NCI-H345 (cell line): ENCODE data around the gene FAM90A26.
"Not testable (repeated sequence)": the region's sequence is repeated elsewhere in the genome, so short reads cannot be mapped to it uniquely, and the experiment has no call there.

Source experiments
- DNase-seq: peaks from one replicate; lab custom pipeline; 2025; lab: John Stamatoyannopoulos, UW

The FAM90A26 gene

GRCh38 chr4:9169791-9170459 lies at the start of gene FAM90A26:
TSS of gene FAM90A26 (plus strand) at chr4:9170409. CDS start at chr4:9173173, 2,764 bp downstream.
- DNase-seq = not testable (repeated sequence)

- DNase-seq = not testable (repeated sequence)
These were observed 47.5 kb upstream of the FAM90A26 start for GRCh38 chr4:9122711-9123110.

GRCh38 chr4:9123572-9124007 lies 46.6 kb upstream of the FAM90A26 start:
- peak; percentile 2 for DNase-seq

- not testable (repeated sequence) for DNase-seq
These were observed 44.5 kb upstream of the FAM90A26 start for GRCh38 chr4:9125601-9126161.

- not testable (repeated sequence) for DNase-seq
These were observed 38.8 kb upstream of the FAM90A26 start for GRCh38 chr4:9131420-9131819.

- not testable (repeated sequence) for DNase-seq
These were observed 37.4 kb upstream of the FAM90A26 start for GRCh38 chr4:9132849-9133248.

- not testable (repeated sequence) for DNase-seq
These were observed 36.2 kb upstream of the FAM90A26 start for GRCh38 chr4:9134011-9134410.

- not testable (repeated sequence) for DNase-seq
These were observed 35.7 kb upstream of the FAM90A26 start for GRCh38 chr4:9134556-9134955.

- DNase-seq = not testable (repeated sequence)
These were observed 29.2 kb upstream of the FAM90A26 start for GRCh38 chr4:9141050-9141449.

GRCh38 chr4:9142786-9143185 lies 27.4 kb upstream of the FAM90A26 start:
- not testable (repeated sequence) for DNase-seq

- DNase-seq = no peak
These were observed 26.7 kb upstream of the FAM90A26 start for GRCh38 chr4:9143421-9144080.

GRCh38 chr4:9146967-9147366 lies 23.2 kb upstream of the FAM90A26 start:
- DNase-seq = no peak

GRCh38 chr4:9147368-9147767 lies 22.8 kb upstream of the FAM90A26 start:
- not testable (repeated sequence) for DNase-seq

- not testable (repeated sequence) for DNase-seq
These were observed 21.4 kb upstream of the FAM90A26 start for GRCh38 chr4:9148611-9149409.

GRCh38 chr4:9151809-9152179 lies 18.4 kb upstream of the FAM90A26 start:
- not testable (repeated sequence) for DNase-seq

GRCh38 chr4:9152180-9153007 lies 17.8 kb upstream of the FAM90A26 start:
- not testable (repeated sequence) for DNase-seq

- not testable (repeated sequence) for DNase-seq
These were observed 17.1 kb upstream of the FAM90A26 start for GRCh38 chr4:9153008-9153570.

- not testable (repeated sequence) for DNase-seq
These were observed 16.5 kb upstream of the FAM90A26 start for GRCh38 chr4:9153571-9154157.

GRCh38 chr4:9155101-9155886 lies 14.9 kb upstream of the FAM90A26 start:
- not testable (repeated sequence) for DNase-seq

- DNase-seq = not testable (repeated sequence)
These were observed 11.8 kb upstream of the FAM90A26 start for GRCh38 chr4:9158392-9158791.
